Calu3 (cell line): ENCODE results near the gene TBX15. TPM values are rescaled to one million over a fixed set of nuclear protein-coding genes. Genes with fewer than 3 reads are reported as not detected.

Source experiments
- BruUV-seq: library from RNA; stranded (reverse); fragments of 400-500 nt; replicated peaks from 2 replicates; lab custom pipeline; 2021; lab: Mats Ljungman, UMichigan
- CTCF ChIA-PET: fragments of 300-600 bp; sonication (Branson Sonifier 250); formaldehyde crosslinking; loops from one replicate; lab custom pipeline; 2022; ENCODE audit warnings: antibody characterized with exemption; lab: Charles Lee
- DNase-seq: peaks from one replicate; pipeline ENCODE4 v3.0.0; 2022
- H3K27ac Mint-ChIP-seq: one replicate; pipeline ENCODE4 v1.8.0; 2022; ENCODE audit warnings: mixed read lengths; ENCODE audit not compliant: unreplicated experiment
- H3K27me3 Mint-ChIP-seq: one replicate; pipeline ENCODE4 v1.8.0; 2022; ENCODE audit warnings: mixed read lengths; ENCODE audit not compliant: unreplicated experiment
- H3K36me3 Mint-ChIP-seq: one replicate; pipeline ENCODE4 v1.8.0; 2022; ENCODE audit warnings: mild to moderate bottlenecking, moderate library complexity, mixed read lengths; ENCODE audit not compliant: insufficient read depth, unreplicated experiment
- H3K4me1 Mint-ChIP-seq: one replicate; pipeline ENCODE4 v1.8.0; 2022; ENCODE audit warnings: mild to moderate bottlenecking, low read depth, mixed read lengths; ENCODE audit not compliant: unreplicated experiment
- H3K4me3 Mint-ChIP-seq: one replicate; pipeline ENCODE4 v1.8.0; 2022; ENCODE audit warnings: mild to moderate bottlenecking, low read depth, moderate library complexity, mixed read lengths; ENCODE audit not compliant: unreplicated experiment
- H3K9me3 Mint-ChIP-seq: one replicate; pipeline ENCODE4 v1.8.0; 2022; ENCODE audit warnings: low read depth, mixed read lengths; ENCODE audit not compliant: unreplicated experiment
- CTCF ChIP-seq: fragments of 200-600 bp; IDR thresholded peaks from one replicate; pipeline ENCODE4 v1.8.0; 2022; ENCODE audit warnings: antibody characterized with exemption; ENCODE audit not compliant: unreplicated experiment
- intact Hi-C: fragments of 100-400 bp; cut with micrococcal nuclease; formaldehyde crosslinking; loops from one replicate; pipeline ENCODE4 v1.10.0; 2022; ENCODE audit not compliant: unreplicated experiment
- total RNA-seq: library from RNA; stranded (reverse); gene quantifications from 2 replicates; pipeline ENCODE4 v1.2.3, GENCODE V29; 2022

The TBX15 gene
- total RNA-seq, 1 experiment from 2014 or later: not detected

- H3K27ac Mint-ChIP-seq: no peak overlapping the region
- no peaks in the 10 kb centered on the region for H3K9me3 Mint-ChIP-seq
- CTCF ChIA-PET: interaction anchor here (0.8 kb wide), 1 partner anchor 657 kb away, joined by 3 read pairs; no protein-coding TSS in a partner anchor
- intact Hi-C loops: no loop called here
- no peak overlapping the region for H3K4me3 Mint-ChIP-seq
- no peak for TF ChIP-seq CTCF
- DNase-seq: no peak
- peaks cover 27% of the 10 kb centered on the region for H3K27me3 Mint-ChIP-seq
- BruUV-seq: no TSS peak
- no peaks in the 10 kb centered on the region for H3K4me1 Mint-ChIP-seq
- H3K36me3 Mint-ChIP-seq: no peaks in the 10 kb centered on the region
Observed at GRCh38 chr1:118992237-118992825, 4.2 kb upstream of the TBX15 start.

GRCh38 chr1:118991448-118991847 is 3.3 kb upstream of the TBX15 start:
- intact Hi-C loops: no loop called here
- BruUV-seq: no TSS peak
- DNase-seq: no peak
- no peak for TF ChIP-seq CTCF
- no peaks in the 10 kb centered on the region for H3K36me3 Mint-ChIP-seq
- H3K27me3 Mint-ChIP-seq: peaks cover 27% of the 10 kb centered on the region
- no peaks in the 10 kb centered on the region for H3K9me3 Mint-ChIP-seq
- no peak overlapping the region for H3K27ac Mint-ChIP-seq
- H3K4me3 Mint-ChIP-seq: no peak overlapping the region
- H3K4me1 Mint-ChIP-seq: no peaks in the 10 kb centered on the region
- CTCF ChIA-PET: no interaction called here

- Mint-ChIP-seq H3K27ac (no peak overlapping the region), H3K36me3 (no peaks in the 10 kb centered on the region), H3K9me3 (peaks cover 2% of the 10 kb centered on the region), H3K4me3 (no peak overlapping the region), H3K4me1 (no peaks in the 10 kb centered on the region), H3K27me3 (peaks cover 27% of the 10 kb centered on the region)
- no peak for TF ChIP-seq CTCF
- intact Hi-C loops: no loop called here
- CTCF ChIA-PET: no interaction called here
- BruUV-seq: no TSS peak
- no peak for DNase-seq
Observed at GRCh38 chr1:118990513-118991152, 2.5 kb upstream of the TBX15 start.

- TF ChIP-seq CTCF: no peak
- BruUV-seq: no TSS peak
- peaks cover 27% of the 10 kb centered on the region for H3K27me3 Mint-ChIP-seq
- H3K27ac Mint-ChIP-seq: no peak overlapping the region
- H3K9me3 Mint-ChIP-seq: peaks cover 7% of the 10 kb centered on the region
- DNase-seq: no peak
- H3K36me3 Mint-ChIP-seq: no peaks in the 10 kb centered on the region
- intact Hi-C loops: no loop called here
- CTCF ChIA-PET: no interaction called here
- H3K4me1 Mint-ChIP-seq: no peaks in the 10 kb centered on the region
- no peak overlapping the region for H3K4me3 Mint-ChIP-seq
Observed at GRCh38 chr1:118989878-118990378, 1.8 kb upstream of the TBX15 start.
